MCF 10A (cell line): Measurements from ENCODE around the gene CHD5. TPM values are rescaled to one million over a fixed set of nuclear protein-coding genes. Genes with fewer than 3 reads are reported as not detected.
A peak's percentile ranks its signal among the peaks of the same experiment; 100 is the strongest.

Experiments
- BruUV-seq: library from RNA; stranded (reverse); fragments of 400-500 nt; replicated peaks from 2 replicates; lab custom pipeline; 2021; lab: Mats Ljungman, UMichigan
- CTCF ChIA-PET: fragments of 300-600 bp; sonication (Branson Sonifier 250); formaldehyde crosslinking; extraction: SDS; loops from one replicate; lab custom pipeline; 2021; ENCODE audit warnings: antibody characterized with exemption, inconsistent platforms; lab: Yijun Ruan, JAX
- POLR2A ChIA-PET: fragments of 300-600, 350-650 bp; sonication (Branson Sonifier 250); formaldehyde crosslinking; extraction: SDS; loops from one replicate; lab custom pipeline; 2020; ENCODE audit warnings: antibody characterized with exemption, inconsistent platforms; lab: Yijun Ruan, JAX
- DNase-seq: peaks from one replicate; pipeline ENCODE4 v3.0.0-alpha.2; 2018; ENCODE audit not compliant: unreplicated experiment
- H3K27ac Mint-ChIP-seq: one replicate; pipeline ENCODE4 v1.8.0; 2022; ENCODE audit warnings: mild to moderate bottlenecking, low read depth, mixed read lengths; ENCODE audit not compliant: unreplicated experiment
- H3K27me3 Mint-ChIP-seq: one replicate; pipeline ENCODE4 v1.8.0; 2022; ENCODE audit warnings: mixed read lengths; ENCODE audit not compliant: insufficient read depth, unreplicated experiment
- H3K36me3 Mint-ChIP-seq: one replicate; pipeline ENCODE4 v1.8.0; 2022; ENCODE audit warnings: mild to moderate bottlenecking, moderate library complexity, mixed read lengths; ENCODE audit not compliant: insufficient read depth, unreplicated experiment
- H3K4me1 Mint-ChIP-seq: one replicate; pipeline ENCODE4 v1.8.0; 2022; ENCODE audit warnings: mixed read lengths; ENCODE audit not compliant: insufficient read depth, unreplicated experiment
- H3K4me3 Mint-ChIP-seq: one replicate; pipeline ENCODE4 v1.8.0; 2022; ENCODE audit warnings: mild to moderate bottlenecking, moderate library complexity, mixed read lengths; ENCODE audit not compliant: unreplicated experiment
- H3K9me3 Mint-ChIP-seq: one replicate; pipeline ENCODE4 v1.8.0; 2022; ENCODE audit warnings: mixed read lengths; ENCODE audit not compliant: unreplicated experiment
- CTCF ChIP-seq: fragments of 200-600 bp; IDR thresholded peaks from one replicate; pipeline ENCODE4 v1.8.0; 2022; ENCODE audit warnings: antibody characterized with exemption, mild to moderate bottlenecking; ENCODE audit not compliant: unreplicated experiment
- intact Hi-C: fragments of 100-400 bp; cut with micrococcal nuclease; formaldehyde crosslinking; loops from 2 replicates; pipeline ENCODE4 v1.14.1; 2022
- total RNA-seq: library from RNA; stranded (reverse); gene quantifications from 2 replicates; pipeline ENCODE4 v1.2.3, GENCODE V29; 2022

Gene CHD5
- total RNA-seq, 1 experiment from 2014 or later, result 0.07 TPM

- CTCF ChIA-PET, result no interaction called here
- Mint-ChIP-seq H3K27me3 (peaks cover 39% of the 10 kb centered on the region), H3K27ac (no peak overlapping the region), H3K4me3 (no peak overlapping the region), H3K9me3 (no peaks in the 10 kb centered on the region), H3K36me3 (no peaks in the 10 kb centered on the region), H3K4me1 (no peaks in the 10 kb centered on the region)
- intact Hi-C loops, result no loop called here
- BruUV-seq, result no TSS peak
- no peak for DNase-seq
- POLR2A ChIA-PET, result no interaction called here
- no peak for TF ChIP-seq CTCF
Observed at GRCh38 chr1:6165027-6165426, 15.1 kb downstream of the CHD5 start.

- Mint-ChIP-seq H3K27ac (no peak overlapping the region), H3K4me3 (no peak overlapping the region), H3K9me3 (no peaks in the 10 kb centered on the region), H3K4me1 (peaks cover 5% of the 10 kb centered on the region), H3K36me3 (no peaks in the 10 kb centered on the region), H3K27me3 (peaks cover 39% of the 10 kb centered on the region)
- no peak for TF ChIP-seq CTCF
- DNase-seq, result no peak
- BruUV-seq, result no TSS peak
- CTCF ChIA-PET, result interaction anchor here (0.5 kb wide), 1 partner anchor 99 kb away, joined by 3 read pairs; no protein-coding TSS in a partner anchor
- POLR2A ChIA-PET, result no interaction called here
- intact Hi-C loops, result no loop called here
Observed at GRCh38 chr1:6163973-6164617, 16.0 kb downstream of the CHD5 start.

- H3K27ac Mint-ChIP-seq, result no peak overlapping the region
- DNase-seq, result no peak
- peaks cover 9% of the 10 kb centered on the region for H3K4me1 Mint-ChIP-seq
- CTCF ChIA-PET, result interaction anchor here (0.5 kb wide), 1 partner anchor 100 kb away, joined by 3 read pairs; no protein-coding TSS in a partner anchor
- no peak for TF ChIP-seq CTCF
- no peak overlapping the region for H3K4me3 Mint-ChIP-seq
- no peaks in the 10 kb centered on the region for H3K9me3 Mint-ChIP-seq
- no peaks in the 10 kb centered on the region for H3K36me3 Mint-ChIP-seq
- intact Hi-C loops, result no loop called here
- POLR2A ChIA-PET, result no interaction called here
- H3K27me3 Mint-ChIP-seq, result peaks cover 34% of the 10 kb centered on the region
- BruUV-seq, result no TSS peak
Observed at GRCh38 chr1:6163191-6163972, 16.7 kb downstream of the CHD5 start.

GRCh38 chr1:6162773-6163172 lies 17.3 kb downstream of the CHD5 start:
- no peaks in the 10 kb centered on the region for H3K36me3 Mint-ChIP-seq
- DNase-seq, result no peak
- peak; percentile 10 for TF ChIP-seq CTCF
- ChIA-PET POLR2A (no interaction called here), CTCF (no interaction called here)
- H3K4me3 Mint-ChIP-seq, result no peak overlapping the region
- no TSS peak for BruUV-seq
- peaks cover 28% of the 10 kb centered on the region for H3K27me3 Mint-ChIP-seq
- intact Hi-C loops, result no loop called here
- H3K27ac Mint-ChIP-seq, result no peak overlapping the region
- H3K9me3 Mint-ChIP-seq, result no peaks in the 10 kb centered on the region
- H3K4me1 Mint-ChIP-seq, result peaks cover 15% of the 10 kb centered on the region
